Caco-2 (cell line): ENCODE results near the gene C4orf51. TPM values are rescaled to one million over a fixed set of nuclear protein-coding genes. Genes with fewer than 3 reads are reported as not detected.

Experiments used
- BruUV-seq: library from RNA; stranded (reverse); fragments of 400-500 nt; replicated peaks from 2 replicates; lab custom pipeline; 2021; lab: Mats Ljungman, UMichigan
- CTCF ChIA-PET: fragments of 300-600 bp; sonication (Branson Sonifier 250); formaldehyde crosslinking; loops from one replicate; lab custom pipeline; 2022; ENCODE audit warnings: antibody characterized with exemption; lab: Charles Lee
- POLR2A ChIA-PET: fragments of 300-600 bp; sonication (Branson Sonifier 250); formaldehyde crosslinking; loops from one replicate; lab custom pipeline; 2022; ENCODE audit warnings: antibody characterized with exemption; lab: Charles Lee
- DNase-seq, 2 experiments: peaks; one replicate each; pipeline versions ENCODE4 v3.0.0 to v3.0.0-alpha.2; 2020 to 2022
- H3K27me3 ChIP-seq: replicated peaks from 2 replicates; pipeline ENCODE4 v1.6.0; 2011; ENCODE audit warnings: low read length; ENCODE audit not compliant: control insufficient read depth, insufficient read depth
- H3K36me3 ChIP-seq: 2 replicates; pipeline ENCODE4 v1.5.1; 2011; ENCODE audit warnings: low read length; ENCODE audit not compliant: control insufficient read depth, insufficient read depth
- H3K4me1 ChIP-seq: fragments of 250-450 bp; sonication (Bioruptor Pico); 2 replicates; pipeline ENCODE4 v1.5.1; 2020; ENCODE audit warnings: mild to moderate bottlenecking
- H3K4me3 ChIP-seq: 2 replicates; pipeline ENCODE4 v1.5.1; 2011; ENCODE audit warnings: low read depth, mild to moderate bottlenecking, control low read depth, low read length
- H3K9me3 ChIP-seq: fragments of 250-450 bp; sonication (Bioruptor Pico); 2 replicates; pipeline ENCODE4 v1.5.1; 2020; ENCODE audit warnings: mild to moderate bottlenecking, moderate library complexity
- H3K27ac Mint-ChIP-seq: one replicate; pipeline ENCODE4 v1.8.0; 2022; ENCODE audit warnings: mixed read lengths; ENCODE audit not compliant: unreplicated experiment
- H3K27me3 Mint-ChIP-seq: one replicate; pipeline ENCODE4 v1.8.0; 2022; ENCODE audit warnings: mixed read lengths; ENCODE audit not compliant: insufficient read depth, unreplicated experiment
- H3K36me3 Mint-ChIP-seq: one replicate; pipeline ENCODE4 v1.8.0; 2022; ENCODE audit warnings: mild to moderate bottlenecking, mixed read lengths; ENCODE audit not compliant: insufficient read depth, unreplicated experiment
- H3K4me1 Mint-ChIP-seq: one replicate; pipeline ENCODE4 v1.8.0; 2022; ENCODE audit warnings: low read depth, mixed read lengths; ENCODE audit not compliant: unreplicated experiment
- H3K4me3 Mint-ChIP-seq: one replicate; pipeline ENCODE4 v1.8.0; 2022; ENCODE audit warnings: mild to moderate bottlenecking, moderate library complexity, mixed read lengths; ENCODE audit not compliant: unreplicated experiment
- H3K9me3 Mint-ChIP-seq: one replicate; pipeline ENCODE4 v1.8.0; 2022; ENCODE audit warnings: mixed read lengths; ENCODE audit not compliant: unreplicated experiment
- CTCF ChIP-seq, 2 experiments: fragments of 200-600 bp in 1 of 2; IDR thresholded peaks; 1 replicate in 1 of 2; 2 replicates in 1 of 2; pipeline versions ENCODE4 v1.5.1 to v1.8.0; 2011 to 2022; ENCODE audit warnings: antibody characterized with exemption in 1 of 2, control low read depth in 1 of 2, inconsistent platforms in 1 of 2, low read depth in 1 of 2, low read length in 1 of 2, mild to moderate bottlenecking in 1 of 2, moderate library complexity in 1 of 2; ENCODE audit not compliant: insufficient read depth in 1 of 2, severe bottlenecking in 1 of 2, unreplicated experiment in 1 of 2
- intact Hi-C: fragments of 100-400 bp; cut with micrococcal nuclease; formaldehyde crosslinking; loops from one replicate; pipeline ENCODE4 v1.10.0; 2022; ENCODE audit not compliant: unreplicated experiment
- total RNA-seq: library from RNA; stranded (reverse); gene quantifications from 2 replicates; pipeline ENCODE4 v1.2.3, GENCODE V29; 2022

C4orf51 gene
- total RNA-seq, 1 experiment from 2014 or later, result not detected

GRCh38 chr4:145773581-145774234 is 93.8 kb downstream of the C4orf51 start:
- Mint-ChIP-seq H3K27me3 (no peaks in the 10 kb centered on the region), H3K9me3 (no peaks in the 10 kb centered on the region), H3K4me3 (no peak overlapping the region), H3K27ac (no peak overlapping the region), H3K36me3 (no peaks in the 10 kb centered on the region), H3K4me1 (no peaks in the 10 kb centered on the region)
- no peak for TF ChIP-seq CTCF (IDR thresholded peaks at IDR 0.05; ENCODE audit: insufficient read depth in 1 of 2, low read depth in 1 of 2, low read length in 1 of 2, severe bottlenecking in 1 of 2, unreplicated experiment in 1 of 2)
- no peaks in the 10 kb centered on the region for H3K36me3 ChIP-seq
- no peak for DNase-seq
- ChIA-PET CTCF (no interaction called here), POLR2A (no interaction called here)
- H3K27me3 ChIP-seq, result no peaks in the 10 kb centered on the region
- no TSS peak for BruUV-seq
- no peaks in the 10 kb centered on the region for H3K9me3 ChIP-seq
- H3K4me1 ChIP-seq, result no peaks in the 10 kb centered on the region
- no peak overlapping the region for H3K4me3 ChIP-seq
- intact Hi-C loops, result no loop called here

- intact Hi-C loops, result no loop called here
- no peak for DNase-seq
- BruUV-seq, result no TSS peak
- no peaks in the 10 kb centered on the region for H3K36me3 Mint-ChIP-seq
- H3K27me3 Mint-ChIP-seq, result no peaks in the 10 kb centered on the region
- no peak overlapping the region for H3K4me3 ChIP-seq
- no peaks in the 10 kb centered on the region for H3K36me3 ChIP-seq
- ChIA-PET POLR2A (no interaction called here), CTCF (no interaction called here)
- no peak for TF ChIP-seq CTCF (IDR thresholded peaks at IDR 0.05; ENCODE audit: insufficient read depth in 1 of 2, low read depth in 1 of 2, low read length in 1 of 2, severe bottlenecking in 1 of 2, unreplicated experiment in 1 of 2)
- no peaks in the 10 kb centered on the region for H3K9me3 Mint-ChIP-seq
- H3K4me1 Mint-ChIP-seq, result no peaks in the 10 kb centered on the region
- H3K4me1 ChIP-seq, result no peaks in the 10 kb centered on the region
- no peak overlapping the region for H3K27ac Mint-ChIP-seq
- no peaks in the 10 kb centered on the region for H3K9me3 ChIP-seq
- H3K4me3 Mint-ChIP-seq, result no peak overlapping the region
- no peaks in the 10 kb centered on the region for H3K27me3 ChIP-seq
Observed at GRCh38 chr4:145774473-145774872, 94.5 kb downstream of the C4orf51 start.

- Mint-ChIP-seq H3K36me3 (no peaks in the 10 kb centered on the region), H3K27ac (no peak overlapping the region), H3K27me3 (no peaks in the 10 kb centered on the region), H3K9me3 (no peaks in the 10 kb centered on the region), H3K4me3 (no peak overlapping the region), H3K4me1 (no peaks in the 10 kb centered on the region)
- intact Hi-C loops, result no loop called here
- no peak for TF ChIP-seq CTCF (IDR thresholded peaks at IDR 0.05; ENCODE audit: insufficient read depth in 1 of 2, low read depth in 1 of 2, low read length in 1 of 2, severe bottlenecking in 1 of 2, unreplicated experiment in 1 of 2)
- H3K4me3 ChIP-seq, result no peak overlapping the region
- DNase-seq, result no peak
- ChIA-PET POLR2A (no interaction called here), CTCF (no interaction called here)
- H3K27me3 ChIP-seq, result no peaks in the 10 kb centered on the region
- no TSS peak for BruUV-seq
- H3K4me1 ChIP-seq, result no peaks in the 10 kb centered on the region
- no peaks in the 10 kb centered on the region for H3K9me3 ChIP-seq
- no peaks in the 10 kb centered on the region for H3K36me3 ChIP-seq
Observed at GRCh38 chr4:145775406-145775805, 95.5 kb downstream of the C4orf51 start.
